Hematopoietic multipotent progenitor cell treated with erythropoietin and hydrocortisone succinate and interleukin-3 and kit ligand, for 8 days (in vitro differentiated cells): Measurements from ENCODE around the gene ZNF549.
A peak's percentile ranks its signal among the peaks of the same experiment; 100 is the strongest.
"Not testable (repeated sequence)": the region's sequence is repeated elsewhere in the genome, so short reads cannot be mapped to it uniquely, and the experiment has no call there.

Experiments used
- DNase-seq: peaks from one replicate; pipeline ENCODE4 v3.0.0-alpha.2; 2015

The ZNF549 gene

GRCh38 chr19:57527136-57527881 is at the start of gene ZNF549:
Gene ZNF549, plus strand, starts transcription at chr19:57527356. Its CDS starts 218 bp downstream, at chr19:57527574.
- DNase-seq, result peak; percentile 94

GRCh38 chr19:57487477-57488298 is 39.5 kb upstream of the ZNF549 start, which contains the start of gene ZNF419:
Gene ZNF419, plus strand, starts transcription at chr19:57487750. Its CDS starts 201 bp downstream, at chr19:57487951.
- DNase-seq, result peak; percentile 89

GRCh38 chr19:57488299-57488644 is 38.9 kb upstream of the ZNF549 start:
- DNase-seq, result not testable (repeated sequence)

- not testable (repeated sequence) for DNase-seq
Observed at GRCh38 chr19:57499332-57499679, 27.9 kb upstream of the ZNF549 start.

- DNase-seq, result peak; percentile 96
Observed at GRCh38 chr19:57499680-57500395, 27.3 kb upstream of the ZNF549 start, which contains the start of gene ZNF773. Gene ZNF773, plus strand, starts transcription at chr19:57499938. Its CDS starts 143 bp downstream, at chr19:57500081.

GRCh38 chr19:57500400-57500799 is 26.8 kb upstream of the ZNF549 start:
- not testable (repeated sequence) for DNase-seq

GRCh38 chr19:57506163-57506562 is 21.0 kb upstream of the ZNF549 start:
- no peak for DNase-seq

- DNase-seq, result no peak
Observed at GRCh38 chr19:57511484-57511883, 15.7 kb upstream of the ZNF549 start.

GRCh38 chr19:57512845-57513244 is 14.3 kb upstream of the ZNF549 start:
- no peak for DNase-seq

- no peak for DNase-seq
Observed at GRCh38 chr19:57515255-57515654, 11.9 kb upstream of the ZNF549 start.

- peak; percentile 39 for DNase-seq
Observed at GRCh38 chr19:57518021-57518420, 9.1 kb upstream of the ZNF549 start.

- DNase-seq, result no peak
Observed at GRCh38 chr19:57537953-57538547, 10.9 kb downstream of the ZNF549 start.

GRCh38 chr19:57546513-57546912 is 19.4 kb downstream of the ZNF549 start:
- DNase-seq, result no peak

GRCh38 chr19:57552432-57552831 is 25.3 kb downstream of the ZNF549 start:
- DNase-seq, result no peak

GRCh38 chr19:57557659-57558058 is 30.5 kb downstream of the ZNF549 start:
- no peak for DNase-seq

GRCh38 chr19:57558525-57558924 is 31.4 kb downstream of the ZNF549 start:
- DNase-seq, result peak; percentile 34

- peak; percentile 48 for DNase-seq
Observed at GRCh38 chr19:57559008-57559403, 31.9 kb downstream of the ZNF549 start.

GRCh38 chr19:57559404-57560025 is 32.4 kb downstream of the ZNF549 start, which contains the start of gene ZNF550:
Gene ZNF550, minus strand, starts transcription at chr19:57559863. Its CDS starts 181 bp downstream, at chr19:57559682.
- peak; percentile 91 for DNase-seq

- DNase-seq, result peak; percentile 14
Observed at GRCh38 chr19:57560049-57560491, 32.9 kb downstream of the ZNF549 start.

GRCh38 chr19:57563547-57563946 is 36.4 kb downstream of the ZNF549 start:
- no peak for DNase-seq

- DNase-seq, result peak; percentile 51
Observed at GRCh38 chr19:57566396-57567265, 39.5 kb downstream of the ZNF549 start.
